ENCODE measurements around the gene MINK1. TPM values are rescaled to one million over a fixed set of nuclear protein-coding genes. Genes with fewer than 3 reads are reported as not detected.

Gene MINK1
- total and polyA plus RNA-seq, 2 of the 13 experiments (the other 11 are each of a cell fraction or from before 2014, with no cell fraction given), result 17.2 to 63.9 TPM

DNA sequence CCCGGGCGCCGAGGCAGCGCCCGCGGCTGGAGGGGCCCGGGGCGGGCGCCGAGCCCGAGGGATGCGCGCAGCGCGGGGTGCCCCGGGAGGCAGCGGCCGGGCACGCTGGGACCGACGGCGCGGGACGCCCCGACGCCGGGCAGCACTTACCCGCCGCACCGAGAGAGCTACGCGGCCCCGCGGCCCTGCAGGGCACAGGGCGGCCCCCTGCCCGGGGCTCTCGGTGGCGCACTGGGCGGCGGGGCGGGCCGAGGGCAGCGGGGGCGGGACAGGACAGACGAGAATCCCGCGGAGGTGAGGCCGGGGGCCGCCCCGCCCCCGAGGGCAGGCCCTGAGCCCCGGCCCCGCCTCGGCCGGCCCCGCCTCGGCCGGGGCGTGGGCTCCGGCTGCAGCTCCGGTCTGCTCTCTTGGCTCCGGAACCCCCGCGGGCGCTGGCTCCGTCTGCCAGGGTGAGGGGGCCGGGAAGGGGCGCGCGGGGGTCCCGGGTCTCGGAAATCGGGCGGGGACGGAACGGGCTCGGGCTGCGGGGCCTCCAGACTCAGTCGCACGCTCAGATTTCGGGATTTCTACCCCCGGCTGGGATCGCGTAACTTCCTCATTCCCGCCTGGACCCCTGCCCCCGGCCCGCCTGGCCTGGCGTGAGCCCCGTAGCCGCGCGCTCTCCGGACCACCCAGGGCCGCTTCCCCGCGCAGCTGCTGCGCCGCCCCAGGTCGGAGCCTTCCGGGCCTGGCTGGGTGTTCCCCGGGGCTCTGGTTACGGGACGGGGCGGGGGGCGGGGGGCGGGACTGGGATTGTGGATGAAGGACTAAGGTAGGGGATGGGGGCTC lies 26.1 kb upstream of the MINK1 start, which contains the start of gene PLD2 (continued):
- TF ChIP-seq SKIL (CRISPR knock-in tag; IDR thresholded peaks at IDR 0.05; ENCODE audit: borderline replicate concordance) (no peak), ATF2 (CRISPR knock-in tag; IDR thresholded peaks at IDR 0.05) (no peak), SNAPC2 (CRISPR knock-in tag; IDR thresholded peaks at IDR 0.05) (no peak), LCORL (IDR thresholded peaks at IDR 0.05) (no peak), LCORL (CRISPR knock-in tag; IDR thresholded peaks at IDR 0.05) (no peak), RORA (CRISPR knock-in tag; IDR thresholded peaks at IDR 0.05) (no peak), KAT2B (IDR thresholded peaks at IDR 0.05; ENCODE audit: borderline replicate concordance, low read depth, low read length) (no peak), GATAD1 (CRISPR knock-in tag; IDR thresholded peaks at IDR 0.05) (no peak), ELF1 (CRISPR knock-in tag; IDR thresholded peaks at IDR 0.05) (no peak), FOSL1 (CRISPR knock-in tag; IDR thresholded peaks at IDR 0.05; ENCODE audit: borderline replicate concordance) (no peak), ASH2L (IDR thresholded peaks at IDR 0.05; ENCODE audit: insufficient read length, low read depth, low read length) (no peak), MTF1 (CRISPR knock-in tag; IDR thresholded peaks at IDR 0.05) (no peak), PHF20 (CRISPR knock-in tag; IDR thresholded peaks at IDR 0.05) (no peak), MBNL3 (CRISPR knock-in tag; conservative IDR thresholded peaks at IDR 0.05) (no peak), REPIN1 (CRISPR knock-in tag; IDR thresholded peaks at IDR 0.05; ENCODE audit: borderline replicate concordance, low read depth) (no peak), ZNF350 (CRISPR knock-in tag; IDR thresholded peaks at IDR 0.05; ENCODE audit: borderline replicate concordance, low read depth) (no peak), ZNF724P (CRISPR knock-in tag; IDR thresholded peaks at IDR 0.05; ENCODE audit: borderline replicate concordance) (no peak), CREBL2 (CRISPR knock-in tag; IDR thresholded peaks at IDR 0.05; ENCODE audit: borderline replicate concordance) (no peak), ZNF260 (CRISPR knock-in tag; IDR thresholded peaks at IDR 0.05; ENCODE audit: borderline replicate concordance, low read depth) (no peak), HOXD1 (CRISPR knock-in tag; IDR thresholded peaks at IDR 0.05) (no peak), ZNF543 (CRISPR knock-in tag; IDR thresholded peaks at IDR 0.05) (no peak), NR3C1 (CRISPR knock-in tag; IDR thresholded peaks at IDR 0.05) (no peak), SYNCRIP (IDR thresholded peaks at IDR 0.05; ENCODE audit: insufficient read depth, low read depth, low read length) (no peak), FOXP4 (CRISPR knock-in tag; IDR thresholded peaks at IDR 0.05) (no peak), ZNF577 (CRISPR knock-in tag; IDR thresholded peaks at IDR 0.05; ENCODE audit: borderline replicate concordance, low read depth) (no peak), ZKSCAN5 (CRISPR knock-in tag; IDR thresholded peaks at IDR 0.05) (no peak)
